Testis (tissue), 2 donors: Measurements from ENCODE around the gene TTF2.

Source experiments
- CTCF ChIP-seq, 3 experiments: fragments of 450-650 bp in 2 of 3; fragments of 200-600 bp in 1 of 3; sonication (generic) in 1 of 3; IDR thresholded peaks; one replicate each; pipeline ENCODE4 v1.5.1; 2016 to 2019; ENCODE audit warnings: antibody characterized with exemption in 3 of 3, mild to moderate bottlenecking in 2 of 3, moderate library complexity in 1 of 3
- POLR2A ChIP-seq: fragments of 450-650 bp; IDR thresholded peaks from one replicate; pipeline ENCODE4 v1.6.1; 2017; ENCODE audit warnings: antibody characterized with exemption, mild to moderate bottlenecking, moderate library complexity

DNA sequence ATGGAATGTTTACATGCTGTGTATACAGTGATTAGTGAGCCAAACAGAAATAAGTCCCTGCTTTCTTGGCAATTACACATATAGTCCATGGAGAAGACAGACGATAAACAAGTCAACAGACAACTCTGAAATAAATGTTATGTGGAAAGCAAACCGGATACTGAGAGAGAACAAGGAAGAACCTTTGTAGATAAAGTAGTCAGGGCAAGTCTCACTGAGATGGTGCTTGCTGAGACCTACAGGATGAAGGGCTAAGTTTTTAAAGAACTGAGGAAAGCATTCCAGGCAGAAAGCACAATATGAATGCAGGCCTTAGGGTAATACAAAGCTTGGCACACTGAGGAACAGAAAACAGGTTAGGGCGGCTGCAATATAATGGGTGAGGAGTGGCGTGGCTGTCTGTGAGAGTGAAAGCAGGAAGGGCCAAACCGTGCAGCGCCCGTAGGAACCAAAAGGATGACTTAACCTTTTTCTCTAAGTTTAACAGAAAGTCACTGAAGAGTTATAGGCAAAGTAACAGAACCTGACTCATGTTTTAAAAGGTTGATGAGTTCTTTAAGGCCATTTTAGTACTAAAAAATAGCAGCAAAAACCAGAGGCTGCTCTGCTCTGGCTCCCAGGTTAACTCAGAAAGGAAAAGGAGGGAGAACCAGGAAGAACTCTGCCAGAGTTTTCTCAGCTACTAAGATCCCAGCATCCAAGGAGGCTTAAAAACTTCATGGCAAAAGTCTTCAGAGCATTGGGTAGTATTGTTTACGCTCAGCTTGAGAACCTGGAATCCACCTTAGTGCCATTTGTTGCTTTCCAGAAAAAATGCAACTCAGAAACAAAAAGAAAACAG lies 8.7 kb upstream of the TTF2 start:
- TF ChIP-seq CTCF (IDR thresholded peaks at IDR 0.05) = no peak
- TF ChIP-seq POLR2A = no peak
